PC-9 (cell line): ENCODE data around the gene SYNM. TPM values are rescaled to one million over a fixed set of nuclear protein-coding genes. Genes with fewer than 3 reads are reported as not detected.

Source experiments
- BruUV-seq: library from RNA; stranded (reverse); fragments of 400-500 nt; replicated peaks from 2 replicates; lab custom pipeline; 2021; lab: Mats Ljungman, UMichigan
- CTCF ChIA-PET: fragments of 300-600 bp; sonication (Branson Sonifier 250); formaldehyde crosslinking; loops from one replicate; lab custom pipeline; 2022; ENCODE audit warnings: antibody characterized with exemption; lab: Charles Lee
- POLR2A ChIA-PET: fragments of 300-600 bp; sonication (Branson Sonifier 250); formaldehyde crosslinking; loops from one replicate; lab custom pipeline; 2022; ENCODE audit warnings: antibody characterized with exemption; ENCODE audit not compliant: unreplicated experiment; lab: Charles Lee
- DNase-seq, 2 experiments: peaks; one replicate each; pipeline versions ENCODE4 v3.0.0 to v3.0.0-alpha.2; 2015 to 2022; ENCODE audit warnings: mixed read lengths in 1 of 2
- H2AFZ ChIP-seq: fragments of 200-600 bp; sonication (generic); 2 replicates; pipeline ENCODE4 v1.8.1; 2017; ENCODE audit warnings: antibody characterized with exemption
- H3F3A ChIP-seq: fragments of 200-600 bp; sonication (generic); 2 replicates; pipeline ENCODE4 v1.8.1; 2017; ENCODE audit warnings: antibody characterized with exemption, mild to moderate bottlenecking, low read depth; ENCODE audit not compliant: insufficient read depth
- H3K27ac ChIP-seq: fragments of 200-600 bp; sonication (generic); 2 replicates; pipeline ENCODE4 v1.6.1; 2016; ENCODE audit warnings: mixed run types
- H3K27me3 ChIP-seq: fragments of 200-600 bp; sonication (generic); 2 replicates; pipeline ENCODE4 v1.6.1; 2016; ENCODE audit warnings: low read depth, mixed run types; ENCODE audit not compliant: insufficient read depth
- H3K36me3 ChIP-seq: fragments of 200-600 bp; sonication (generic); 2 replicates; pipeline ENCODE4 v1.6.1; 2016; ENCODE audit warnings: low read depth, mixed run types
- H3K4me1 ChIP-seq: fragments of 200-600 bp; sonication (generic); replicated peaks from 2 replicates; pipeline ENCODE4 v1.6.1; 2016; ENCODE audit warnings: mixed run types; ENCODE audit not compliant: insufficient read depth
- H3K4me2 ChIP-seq: fragments of 200-600 bp; sonication (generic); 2 replicates; pipeline ENCODE4 v1.6.1; 2017; ENCODE audit warnings: mixed run types
- H3K4me3 ChIP-seq: fragments of 200-600 bp; sonication (generic); 2 replicates; pipeline ENCODE4 v1.6.1; 2016; ENCODE audit warnings: mixed run types
- H3K79me2 ChIP-seq: fragments of 200-600 bp; sonication (generic); 2 replicates; pipeline ENCODE4 v1.6.1; 2017; ENCODE audit warnings: low read depth, mixed run types
- H3K9me2 ChIP-seq: fragments of 200-600 bp; sonication (generic); 2 replicates; pipeline ENCODE4 v1.8.1; 2017; ENCODE audit warnings: mild to moderate bottlenecking; ENCODE audit not compliant: insufficient read depth
- H3K9me3 ChIP-seq: fragments of 200-600 bp; sonication (generic); 2 replicates; pipeline ENCODE4 v1.8.1; 2016; ENCODE audit warnings: low read depth; ENCODE audit not compliant: insufficient read depth
- H4K20me1 ChIP-seq: fragments of 200-600 bp; sonication (generic); 2 replicates; pipeline ENCODE4 v1.8.1; 2017; ENCODE audit not compliant: insufficient read depth
- EZH2 ChIP-seq: fragments of 200-600 bp; sonication (generic); IDR thresholded peaks from 2 replicates; pipeline ENCODE4 v1.8.0; 2017; ENCODE audit warnings: antibody characterized with exemption, low read depth
- intact Hi-C: fragments of 100-400 bp; cut with micrococcal nuclease; formaldehyde crosslinking; loops from one replicate; pipeline ENCODE4 v1.10.0; 2022; ENCODE audit not compliant: unreplicated experiment
- total RNA-seq: library from RNA; stranded (reverse); gene quantifications from 2 replicates; pipeline ENCODE4 v1.2.3, GENCODE V29; 2021
- TF ChIP-seq, protein P1 (sequence below): fragments of 200-600 bp; sonication (generic); conservative IDR thresholded peaks from 2 replicates; pipeline ENCODE4 v1.6.1; 2017; ENCODE audit warnings: mixed run types, antibody characterized with exemption, mild to moderate bottlenecking, moderate library complexity

SYNM gene
- total RNA-seq, 1 experiment from 2014 or later: 2.4 TPM

DNA sequence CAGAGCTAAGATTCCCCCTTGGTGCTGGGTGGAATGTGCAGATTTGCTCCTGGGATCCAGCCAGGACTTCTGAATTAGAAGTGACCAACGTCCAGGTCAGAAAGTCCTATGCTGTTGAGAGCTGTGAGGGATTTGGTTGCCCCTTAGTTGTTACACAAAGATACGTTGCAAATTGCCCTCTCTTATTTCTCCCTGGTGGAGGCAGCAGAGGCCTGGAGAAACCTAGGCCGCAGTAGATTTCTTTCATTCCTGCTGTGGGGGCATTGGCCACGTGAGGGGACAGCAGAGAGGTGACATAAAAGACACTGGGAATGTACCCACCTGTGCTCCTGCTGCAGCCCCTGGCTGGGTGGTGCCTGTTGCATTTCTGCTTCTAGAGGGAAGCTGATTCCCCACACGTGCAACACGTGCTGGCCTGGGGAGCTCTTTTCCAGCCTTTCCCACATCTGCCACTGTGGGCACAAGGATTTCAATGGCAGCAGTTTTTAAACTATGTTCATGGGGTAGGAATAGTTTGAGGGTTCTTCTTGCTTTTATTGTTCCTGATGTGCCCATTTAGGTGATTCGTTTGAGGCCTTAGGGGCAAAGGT, 65.7 kb downstream of the SYNM start:
- no TSS peak for BruUV-seq
- CTCF ChIA-PET: no interaction called here
- POLR2A ChIA-PET: no interaction called here

DNA sequence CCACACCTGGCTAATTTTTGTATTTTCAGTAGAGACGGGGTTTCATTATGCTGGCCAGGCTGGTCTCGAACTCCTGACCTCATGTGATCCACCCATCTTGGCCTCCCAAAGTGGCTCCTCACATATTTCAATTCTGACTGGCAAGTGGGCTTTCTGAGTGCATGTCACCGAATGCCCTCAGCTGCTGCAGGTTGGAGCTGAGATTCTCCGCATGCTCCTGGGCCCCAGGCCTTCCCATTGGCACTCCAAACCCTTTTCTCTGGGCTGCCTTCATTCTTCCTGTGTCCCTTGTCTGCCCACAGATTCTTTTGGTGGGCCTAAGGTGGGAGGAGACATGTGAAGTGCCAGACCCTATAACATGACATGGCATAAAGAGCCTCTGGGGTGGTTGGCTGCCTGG, 67.3 kb downstream of the SYNM start:
- Histone ChIP-seq H3K79me2 (no peaks in the 10 kb centered on the region), H4K20me1 (no peaks in the 10 kb centered on the region), H3K4me3 (no peak overlapping the region), H2AFZ (no peak overlapping the region), H3K9me3 (no peaks in the 10 kb centered on the region), H3K36me3 (no peaks in the 10 kb centered on the region), H3K27ac (no peak overlapping the region), H3K4me1 (no peaks in the 10 kb centered on the region), H3F3A (no peaks in the 10 kb centered on the region), H3K27me3 (no peaks in the 10 kb centered on the region), H3K4me2 (no peak overlapping the region), H3K9me2 (no peaks in the 10 kb centered on the region)
- BruUV-seq: no TSS peak
- no peak for DNase-seq
- intact Hi-C loops: no loop called here
- ChIA-PET CTCF (interaction anchor here (0.7 kb wide), 1 partner anchor 102 kb away, joined by 4 read pairs; no protein-coding TSS in a partner anchor), POLR2A (no interaction called here)
- no peak for TF ChIP-seq EZH2
- TF ChIP-seq, protein P1, sequence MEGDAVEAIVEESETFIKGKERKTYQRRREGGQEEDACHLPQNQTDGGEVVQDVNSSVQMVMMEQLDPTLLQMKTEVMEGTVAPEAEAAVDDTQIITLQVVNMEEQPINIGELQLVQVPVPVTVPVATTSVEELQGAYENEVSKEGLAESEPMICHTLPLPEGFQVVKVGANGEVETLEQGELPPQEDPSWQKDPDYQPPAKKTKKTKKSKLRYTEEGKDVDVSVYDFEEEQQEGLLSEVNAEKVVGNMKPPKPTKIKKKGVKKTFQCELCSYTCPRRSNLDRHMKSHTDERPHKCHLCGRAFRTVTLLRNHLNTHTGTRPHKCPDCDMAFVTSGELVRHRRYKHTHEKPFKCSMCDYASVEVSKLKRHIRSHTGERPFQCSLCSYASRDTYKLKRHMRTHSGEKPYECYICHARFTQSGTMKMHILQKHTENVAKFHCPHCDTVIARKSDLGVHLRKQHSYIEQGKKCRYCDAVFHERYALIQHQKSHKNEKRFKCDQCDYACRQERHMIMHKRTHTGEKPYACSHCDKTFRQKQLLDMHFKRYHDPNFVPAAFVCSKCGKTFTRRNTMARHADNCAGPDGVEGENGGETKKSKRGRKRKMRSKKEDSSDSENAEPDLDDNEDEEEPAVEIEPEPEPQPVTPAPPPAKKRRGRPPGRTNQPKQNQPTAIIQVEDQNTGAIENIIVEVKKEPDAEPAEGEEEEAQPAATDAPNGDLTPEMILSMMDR: no peak

More for the DNA sequence above, 65.7 kb downstream of the SYNM start:
- no peaks in the 10 kb centered on the region for H3K79me2 ChIP-seq
- H3K9me2 ChIP-seq: no peaks in the 10 kb centered on the region
- no peaks in the 10 kb centered on the region for H3K27me3 ChIP-seq
- no peaks in the 10 kb centered on the region for H3K36me3 ChIP-seq
- no peaks in the 10 kb centered on the region for H3F3A ChIP-seq
- no peaks in the 10 kb centered on the region for H3K9me3 ChIP-seq
- intact Hi-C loops: no loop called here
- no peak for TF ChIP-seq EZH2
- TF ChIP-seq, protein P1: no peak
- no peak overlapping the region for H2AFZ ChIP-seq
- no peak overlapping the region for H3K4me3 ChIP-seq
- no peaks in the 10 kb centered on the region for H3K4me1 ChIP-seq
- no peak overlapping the region for H3K4me2 ChIP-seq
- H4K20me1 ChIP-seq: no peaks in the 10 kb centered on the region
- no peak overlapping the region for H3K27ac ChIP-seq
- DNase-seq: no peak

DNA sequence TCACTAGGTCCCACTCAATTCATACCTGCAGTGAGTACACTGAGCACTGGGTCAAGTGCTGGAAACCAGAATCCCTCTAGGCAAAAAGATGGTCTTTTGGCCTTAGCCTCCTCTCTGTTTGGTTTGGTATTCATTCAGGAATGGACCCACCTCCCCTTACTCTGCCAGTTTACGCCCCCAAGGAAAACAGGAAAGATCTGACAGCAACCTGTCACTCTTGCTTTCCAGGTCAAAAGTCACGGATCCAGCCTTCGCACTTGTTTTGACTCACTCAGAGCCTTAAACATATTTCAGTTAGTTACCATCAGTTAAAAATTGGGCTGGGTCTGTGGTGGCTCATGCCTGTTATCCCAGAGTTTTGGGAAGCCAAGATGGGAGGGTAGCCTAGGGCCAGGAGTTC, 68.1 kb downstream of the SYNM start:
- TF ChIP-seq, protein P1: no peak
- no peak for TF ChIP-seq EZH2
- no peak for DNase-seq
- CTCF ChIA-PET: no interaction called here
- intact Hi-C loops: no loop called here
- Histone ChIP-seq H4K20me1 (no peaks in the 10 kb centered on the region), H3K79me2 (no peaks in the 10 kb centered on the region), H3K9me2 (no peaks in the 10 kb centered on the region), H3K27ac (no peak overlapping the region), H3K9me3 (no peaks in the 10 kb centered on the region), H3K27me3 (no peaks in the 10 kb centered on the region), H2AFZ (no peak overlapping the region), H3K36me3 (no peaks in the 10 kb centered on the region), H3K4me1 (no peaks in the 10 kb centered on the region), H3F3A (no peaks in the 10 kb centered on the region), H3K4me3 (no peak overlapping the region), H3K4me2 (no peak overlapping the region)
- POLR2A ChIA-PET: no interaction called here
- no TSS peak for BruUV-seq
